NCI-H345 treated with DMSO at 0.1 percent for 48 hours (cell line): ENCODE data around the gene CPSF7.
A peak's percentile ranks its signal among the peaks of the same experiment; 100 is the strongest.
"Not testable (repeated sequence)": the region's sequence is repeated elsewhere in the genome, so short reads cannot be mapped to it uniquely, and the experiment has no call there.

Source experiments
- DNase-seq: peaks from one replicate; lab custom pipeline; 2025; ENCODE audit not compliant: unreplicated experiment; lab: John Stamatoyannopoulos, UW

Gene CPSF7

GRCh38 chr11:61390161-61390560, 39.6 kb downstream of the CPSF7 start:
- no peak for DNase-seq

- DNase-seq, result no peak
Measured at GRCh38 chr11:61384271-61385242, 45.2 kb downstream of the CPSF7 start.

- not testable (repeated sequence) for DNase-seq
Measured at GRCh38 chr11:61383859-61384258, 45.9 kb downstream of the CPSF7 start.

GRCh38 chr11:61380884-61381283, 48.9 kb downstream of the CPSF7 start:
- no peak for DNase-seq

- no peak for DNase-seq
Measured at GRCh38 chr11:61378713-61379313, 51.0 kb downstream of the CPSF7 start.

- no peak for DNase-seq
Measured at GRCh38 chr11:61377461-61378160, 52.2 kb downstream of the CPSF7 start.

GRCh38 chr11:61375761-61376108, 54.0 kb downstream of the CPSF7 start:
- no peak for DNase-seq

GRCh38 chr11:61372659-61373420, 56.9 kb downstream of the CPSF7 start:
- DNase-seq, result no peak

GRCh38 chr11:61370349-61371005, 59.3 kb downstream of the CPSF7 start:
- DNase-seq, result no peak

- DNase-seq, result no peak
Measured at GRCh38 chr11:61369372-61370348, 60.1 kb downstream of the CPSF7 start.

GRCh38 chr11:61368646-61369045, 61.1 kb downstream of the CPSF7 start:
- no peak for DNase-seq

- no peak for DNase-seq
Measured at GRCh38 chr11:61367406-61367805, 62.4 kb downstream of the CPSF7 start.

GRCh38 chr11:61364012-61364675, 65.6 kb downstream of the CPSF7 start:
- no peak for DNase-seq

- no peak for DNase-seq
Measured at GRCh38 chr11:61362542-61362875, 67.3 kb downstream of the CPSF7 start.

GRCh38 chr11:61361741-61362541, 67.8 kb downstream of the CPSF7 start, which contains the start of the genes CYB561A3 and TMEM138:
TSS of gene CYB561A3 (minus strand) at chr11:61361882. CDS start at chr11:61356713, 5,169 bp downstream.
TSS of gene TMEM138 (plus strand) at chr11:61362374. CDS start at chr11:61364391, 2,017 bp downstream.
- peak; percentile 88 for DNase-seq

- DNase-seq, result no peak
Measured at GRCh38 chr11:61361237-61361740, 68.5 kb downstream of the CPSF7 start.

- no peak for DNase-seq
Measured at GRCh38 chr11:61359516-61359915, 70.3 kb downstream of the CPSF7 start.

- DNase-seq, result no peak
Measured at GRCh38 chr11:61358566-61358965, 71.2 kb downstream of the CPSF7 start.
